Measurements from ENCODE around the gene FCER1A.
"Not testable (repeated sequence)": the region's sequence is repeated elsewhere in the genome, so short reads cannot be mapped to it uniquely, and the experiment has no call there.

Gene FCER1A
- total RNA-seq, result 0 to 4.1 (median 0.44) reads per million in 17 experiments

DNA sequence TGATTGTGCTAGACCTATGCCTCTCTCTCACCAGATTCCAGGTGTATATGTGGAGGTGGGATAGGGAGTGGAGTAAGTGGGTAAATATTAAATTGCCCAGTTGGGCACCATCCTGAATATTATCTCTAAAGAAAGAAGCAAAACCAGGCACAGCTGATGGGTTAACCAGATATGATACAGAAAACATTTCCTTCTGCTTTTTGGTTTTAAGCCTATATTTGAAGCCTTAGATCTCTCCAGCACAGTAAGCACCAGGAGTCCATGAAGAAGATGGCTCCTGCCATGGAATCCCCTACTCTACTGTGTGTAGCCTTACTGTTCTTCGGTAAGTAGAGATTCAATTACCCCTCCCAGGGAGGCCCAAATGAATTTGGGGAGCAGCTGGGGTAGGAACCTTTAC is at the start of gene FCER1A:
TSS of gene FCER1A (plus strand) at position 242 of the 400 bp plus-strand sequence. CDS start at position 271, 29 bp downstream.
- DNase-seq, result peak in 1 of 4 experiments; percentile 42

DNA sequence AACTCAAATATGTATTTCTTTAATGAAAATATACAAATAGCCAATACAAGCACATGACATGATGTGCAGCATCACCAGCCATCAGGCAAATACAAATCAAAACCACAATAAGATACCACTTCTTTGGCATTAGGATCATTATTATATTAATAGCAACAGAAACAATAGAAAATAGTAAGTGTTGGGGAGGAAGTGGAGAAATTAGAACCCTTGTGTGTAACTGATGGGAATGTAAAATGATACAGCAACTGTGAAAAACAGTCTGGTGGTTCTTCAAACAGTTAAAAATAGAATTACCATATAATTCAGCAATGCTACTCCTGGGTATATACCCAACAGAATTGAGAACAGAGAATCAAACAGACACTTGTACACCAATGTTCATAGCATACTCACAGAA is 40.8 kb upstream of the FCER1A start:
- DNase-seq, result no peak

DNA sequence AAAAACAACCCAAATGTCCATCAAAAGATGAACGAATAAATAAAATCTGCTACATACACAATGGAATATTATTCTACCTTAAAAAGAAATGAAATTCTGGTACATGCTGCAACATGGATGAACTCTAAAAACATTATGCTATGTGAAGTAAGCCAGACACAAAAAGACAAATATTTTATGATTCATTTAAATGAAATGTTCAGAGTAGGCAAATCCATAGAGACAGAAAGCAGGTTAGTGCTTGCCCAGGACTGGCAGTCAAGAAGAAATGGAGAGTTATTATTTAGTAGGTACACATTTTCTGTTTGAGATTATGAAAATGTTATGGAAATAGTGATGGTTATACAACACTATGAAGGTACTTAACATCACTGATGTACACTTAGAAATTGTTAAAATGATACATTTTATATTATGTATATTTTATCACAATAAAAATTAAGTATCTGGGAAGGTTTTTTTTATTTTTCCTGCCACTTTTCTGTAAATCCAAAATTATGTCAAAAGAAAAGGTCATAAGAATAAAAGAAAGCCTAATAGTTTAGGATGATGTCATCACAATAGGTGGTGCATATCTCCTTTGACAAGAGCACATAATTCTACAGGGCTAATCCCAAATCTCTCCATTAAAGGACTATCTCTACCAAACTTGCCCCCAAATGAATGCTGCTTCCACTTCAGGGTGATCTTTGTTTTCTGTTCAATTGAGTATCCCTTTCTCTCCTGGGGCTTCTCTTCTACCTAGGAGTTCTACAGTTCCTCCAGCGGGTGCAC is 40.2 kb upstream of the FCER1A start:
- no peak for DNase-seq

DNA sequence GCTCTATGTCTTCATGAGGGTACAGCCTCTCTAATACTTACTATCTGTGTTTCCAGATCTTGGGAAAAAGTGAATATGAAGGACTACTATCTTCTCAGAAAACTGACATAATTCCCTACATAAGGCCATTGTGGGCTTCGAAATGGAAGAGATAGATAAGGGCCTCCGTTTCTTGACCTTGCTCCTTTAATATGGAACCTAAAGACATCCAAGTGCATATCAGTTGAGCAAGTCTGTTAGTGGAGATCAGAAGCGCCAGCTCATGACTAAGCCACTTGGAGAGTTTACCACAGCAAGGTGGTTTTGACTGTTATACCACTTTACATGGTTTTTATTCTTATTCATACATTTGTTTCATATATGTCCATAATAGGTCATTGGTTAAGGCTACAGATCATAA is 35.3 kb upstream of the FCER1A start:
- no peak for DNase-seq

DNA sequence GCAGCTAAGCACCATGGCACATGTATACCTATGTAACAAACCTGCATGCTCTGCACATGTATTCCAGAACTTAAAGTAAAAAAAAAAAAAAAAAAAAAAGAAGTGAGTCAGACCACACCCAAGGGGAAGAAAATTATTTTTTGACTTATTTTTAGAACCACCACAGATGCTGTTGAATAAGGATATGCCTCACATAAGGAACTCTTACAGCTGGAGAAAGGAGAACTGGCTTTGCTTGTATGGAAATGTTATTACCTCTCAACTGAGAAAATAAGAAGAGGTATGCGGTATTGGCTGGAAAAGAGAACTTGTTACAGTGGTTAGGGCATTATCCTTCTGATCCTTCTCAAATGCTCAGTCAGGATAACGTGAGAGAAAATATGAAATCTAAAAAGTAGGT is 27.5 kb upstream of the FCER1A start:
- peak; percentile 17 to 75 (median 50) for DNase-seq

DNA sequence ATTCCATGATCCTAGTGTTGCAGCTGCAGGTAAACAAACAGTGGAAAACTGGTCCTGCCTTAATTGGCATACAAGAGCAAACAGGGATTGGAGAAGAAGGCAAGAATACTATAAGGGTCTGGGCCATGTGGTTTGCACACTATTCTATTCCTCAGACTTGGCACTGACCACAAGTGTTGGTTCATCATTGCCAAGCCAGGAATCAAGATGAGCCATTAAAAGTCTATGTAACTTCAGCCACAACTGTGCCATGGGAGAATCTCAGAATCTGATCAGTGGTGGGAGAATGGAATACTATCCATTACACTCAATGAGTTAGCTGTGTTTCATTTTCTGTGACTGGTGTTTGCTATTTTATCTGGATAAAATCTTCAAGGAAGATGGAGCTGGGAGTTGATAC is 26.2 kb upstream of the FCER1A start:
- DNase-seq, result no peak

DNA sequence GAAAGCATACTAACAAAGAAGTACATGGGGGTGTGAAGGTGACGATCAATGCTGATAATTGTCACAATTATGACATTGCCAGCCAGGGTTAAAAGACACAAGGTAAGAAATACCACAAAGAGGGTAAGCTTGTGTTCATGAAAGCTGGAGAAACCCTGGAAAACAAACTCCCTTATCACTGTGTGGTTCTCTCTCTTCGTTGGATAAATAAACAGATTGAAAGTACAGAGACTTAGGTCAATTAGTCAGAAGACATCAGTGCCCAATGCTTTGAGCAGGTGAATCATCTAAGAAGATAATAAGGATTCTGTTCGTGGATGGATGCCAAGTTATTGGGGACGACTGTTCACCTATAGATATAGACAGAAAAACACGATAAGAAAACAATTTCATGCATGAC is 22.4 kb upstream of the FCER1A start:
- DNase-seq, result no peak

DNA sequence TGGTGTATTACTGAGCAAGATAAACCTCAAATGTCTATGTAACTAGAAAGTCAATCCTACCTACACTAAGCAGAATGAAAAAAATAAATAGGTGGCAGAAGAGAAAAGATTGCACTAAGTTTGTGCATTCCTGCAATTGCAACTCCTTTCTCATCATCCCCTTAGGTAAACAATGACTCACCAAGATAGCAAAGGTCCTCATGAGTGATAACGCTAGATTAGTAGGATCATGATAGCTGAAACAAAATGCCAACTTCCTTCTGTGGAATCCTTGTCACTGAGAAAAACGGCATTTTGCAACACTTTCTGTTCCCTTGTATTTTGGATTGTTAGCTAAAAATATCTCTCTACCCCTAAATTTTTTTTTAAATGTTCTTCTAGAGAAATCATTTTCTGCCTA is 20.0 kb upstream of the FCER1A start:
- peak in 3 of 4 experiments; percentile 15 to 68 (median 63) for DNase-seq

DNA sequence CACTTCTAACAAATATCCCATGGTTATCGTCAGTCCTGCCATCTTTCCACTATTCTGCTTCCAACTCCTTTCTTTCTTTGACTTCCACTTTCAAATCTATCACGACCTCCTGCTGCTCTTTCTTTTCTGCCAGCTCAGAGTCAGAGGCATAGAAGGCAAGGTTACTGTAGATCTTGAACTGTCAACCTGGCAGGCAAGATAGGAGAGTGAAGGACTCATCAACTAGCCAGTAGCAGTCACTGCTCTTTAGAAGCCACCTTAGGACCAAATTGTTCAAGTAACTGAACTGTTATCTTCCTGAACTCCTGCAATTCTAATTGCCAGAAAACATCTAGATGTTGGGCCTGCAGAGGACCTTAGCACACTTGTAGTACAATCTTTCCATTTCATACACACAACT is 13.1 kb upstream of the FCER1A start:
- no peak for DNase-seq

DNA sequence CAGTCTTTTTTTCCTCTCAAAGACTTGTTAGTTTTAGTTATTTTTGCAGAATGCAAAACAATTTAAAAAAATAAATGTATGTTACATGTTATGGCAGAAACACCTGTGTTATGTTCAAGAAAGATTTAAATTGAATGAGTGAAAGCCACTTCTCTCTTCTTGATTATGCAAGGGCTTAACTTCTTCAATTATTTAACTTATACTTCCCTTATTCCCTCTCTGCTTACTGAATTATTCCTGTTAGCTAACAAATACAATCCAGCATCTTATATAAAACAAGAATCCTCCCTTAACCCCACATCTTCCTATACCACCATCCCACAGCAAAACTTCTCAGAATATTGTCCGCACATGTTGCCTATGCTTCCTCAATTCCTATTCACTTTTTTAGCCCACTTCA is 10.7 kb upstream of the FCER1A start:
- peak in 2 of 4 experiments; percentile 53 to 66 for DNase-seq

DNA sequence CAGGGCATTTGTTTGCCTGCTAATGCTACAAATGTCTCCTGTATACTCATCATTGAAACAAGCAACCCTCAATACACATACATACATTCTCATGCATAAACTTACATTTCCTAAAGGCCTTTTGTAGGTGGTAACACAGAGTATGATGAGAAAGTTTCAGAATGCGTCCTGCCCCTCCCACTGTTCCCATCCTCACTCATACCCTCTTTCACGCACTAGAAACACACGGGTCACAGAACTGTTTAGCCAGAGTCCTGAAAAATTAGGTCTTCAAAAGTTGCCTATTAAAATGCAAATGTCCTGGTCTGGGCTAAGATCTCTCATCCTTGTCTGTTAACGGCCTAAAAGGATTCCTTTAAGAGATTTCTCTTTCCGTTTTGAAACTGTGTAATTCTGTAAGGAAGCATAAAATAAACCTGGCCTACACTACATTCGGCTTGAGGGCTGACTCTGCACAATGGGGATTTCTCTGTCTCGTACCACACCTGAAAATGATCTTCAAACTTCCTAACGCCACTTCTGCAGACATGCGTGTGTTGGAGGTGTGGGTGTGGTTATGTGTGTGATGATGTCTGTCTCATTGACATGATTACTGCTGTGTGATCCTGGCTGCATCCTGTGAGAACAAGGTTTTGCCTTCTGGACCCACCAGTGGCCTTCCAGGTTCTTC is 5.3 kb upstream of the FCER1A start:
- no peak for DNase-seq

DNA sequence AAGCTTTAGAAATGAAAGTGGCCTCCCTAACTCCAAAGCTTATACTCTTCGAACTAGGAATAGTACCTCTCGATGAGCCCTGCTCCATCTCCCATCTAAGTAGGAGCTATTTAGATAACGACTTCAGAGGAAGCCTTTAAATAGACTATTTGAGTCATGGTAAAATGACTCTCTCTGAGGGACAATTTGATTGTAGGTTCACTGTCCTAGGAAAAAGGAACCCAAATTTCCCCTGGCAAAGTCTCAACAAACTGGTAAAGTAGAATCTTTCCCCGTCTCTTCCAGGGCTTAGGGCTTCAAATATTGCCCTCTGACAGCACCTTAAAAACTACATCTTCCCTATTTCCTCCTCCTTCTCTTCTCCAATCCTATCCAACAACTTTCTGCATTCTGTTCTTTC is 2.0 kb upstream of the FCER1A start:
- DNase-seq, result peak in 2 of 4 experiments; percentile 4 to 38

DNA sequence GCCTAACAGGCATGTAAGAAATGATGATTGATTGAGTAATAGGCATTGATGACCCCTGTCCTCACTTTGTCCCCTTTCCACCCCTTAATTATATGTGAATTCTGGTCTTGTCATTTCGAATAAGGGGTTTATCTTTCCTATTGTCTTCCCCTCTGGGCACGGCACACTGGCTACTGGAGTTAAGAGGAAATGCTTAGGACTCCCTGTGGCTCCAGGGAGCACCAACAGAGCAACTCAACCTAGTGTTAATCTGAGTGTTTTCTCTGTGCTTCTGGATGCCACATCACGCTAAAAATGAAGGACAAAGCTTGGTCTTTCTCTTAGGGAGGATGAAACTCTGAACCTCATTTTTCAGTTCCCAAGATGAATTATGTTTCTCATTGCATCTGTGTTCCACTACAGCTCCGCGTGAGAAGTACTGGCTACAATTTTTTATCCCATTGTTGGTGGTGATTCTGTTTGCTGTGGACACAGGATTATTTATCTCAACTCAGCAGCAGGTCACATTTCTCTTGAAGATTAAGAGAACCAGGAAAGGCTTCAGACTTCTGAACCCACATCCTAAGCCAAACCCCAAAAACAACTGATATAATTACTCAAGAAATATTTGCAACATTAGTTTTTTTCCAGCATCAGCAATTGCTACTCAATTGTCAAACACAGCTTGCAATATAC is 5.3 kb downstream of the FCER1A start:
- DNase-seq, result no peak

DNA sequence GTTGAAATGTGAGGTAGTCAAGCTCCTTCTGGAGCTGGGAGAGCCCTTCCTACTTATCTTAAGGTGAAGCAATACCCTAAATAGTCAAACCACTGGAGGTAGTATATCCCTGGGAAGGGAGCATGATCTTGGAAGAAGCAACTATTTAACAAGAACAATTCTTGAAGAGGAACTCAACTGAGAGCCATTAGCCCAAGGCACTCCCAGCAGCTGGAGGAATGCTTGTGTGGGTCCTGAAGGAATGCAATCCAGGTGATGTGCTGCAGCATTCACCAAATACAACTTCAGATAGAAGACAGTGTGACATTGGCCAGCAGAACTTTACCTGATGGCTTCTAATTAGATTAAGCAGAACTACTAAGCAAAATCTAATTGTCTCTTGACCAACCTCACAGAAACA is 9.5 kb downstream of the FCER1A start:
- no peak for DNase-seq

DNA sequence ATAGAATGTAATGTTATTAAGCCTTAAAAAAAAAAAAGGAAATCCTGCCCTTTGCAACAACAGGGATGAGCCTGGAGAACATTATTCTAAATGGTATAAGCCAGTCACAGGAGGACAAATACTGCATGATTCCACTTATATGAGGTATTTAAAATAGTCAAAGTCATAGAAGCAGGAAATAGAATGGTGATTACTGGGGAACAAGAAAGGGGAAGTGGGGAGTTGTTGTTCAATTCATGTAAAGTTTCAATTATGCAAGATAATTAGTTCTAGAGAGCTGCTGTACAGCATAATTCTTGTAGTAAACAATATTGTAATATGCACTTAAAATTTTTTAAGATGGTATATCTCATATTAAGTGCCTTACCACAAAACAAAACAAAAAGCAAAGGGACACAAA is 13.2 kb downstream of the FCER1A start:
- peak in 2 of 4 experiments; percentile 70 to 72 for DNase-seq

DNA sequence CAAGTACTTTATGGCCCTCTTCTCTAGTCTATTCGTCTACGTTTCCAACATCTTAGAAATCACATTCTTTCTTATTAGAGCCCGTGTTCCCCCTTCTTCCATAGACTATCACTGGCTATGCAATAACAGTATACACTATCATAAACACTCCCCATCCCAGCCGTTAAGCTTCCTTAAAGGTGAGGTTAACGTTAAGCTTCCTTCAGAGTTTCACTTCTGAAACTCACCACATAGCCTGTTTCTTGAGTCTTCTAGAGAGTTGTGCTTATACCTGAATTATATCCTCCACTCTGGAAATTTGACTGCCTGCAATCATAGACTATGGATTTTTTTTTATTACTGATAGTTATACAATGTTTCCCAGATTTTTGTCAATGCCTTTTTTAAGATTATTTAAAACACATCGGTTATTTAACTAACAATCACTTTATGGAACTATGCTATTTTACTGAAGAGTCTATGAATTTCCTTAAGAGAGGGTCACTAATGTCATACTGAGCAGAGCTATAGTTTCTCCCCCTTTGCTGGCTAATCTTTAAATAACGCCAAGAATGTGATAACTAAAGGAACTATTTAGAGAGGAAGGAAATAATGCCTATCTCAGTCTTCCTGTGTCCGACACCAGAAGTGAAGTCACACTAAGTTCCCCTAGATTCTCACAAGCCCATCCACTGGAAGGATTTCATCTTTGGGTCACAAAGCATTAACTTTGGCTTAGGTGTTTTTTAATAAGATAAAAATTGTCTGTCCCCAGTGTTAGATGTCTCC is 16.8 kb downstream of the FCER1A start:
- DNase-seq, result peak in 2 of 4 experiments; percentile 14 to 31

DNA sequence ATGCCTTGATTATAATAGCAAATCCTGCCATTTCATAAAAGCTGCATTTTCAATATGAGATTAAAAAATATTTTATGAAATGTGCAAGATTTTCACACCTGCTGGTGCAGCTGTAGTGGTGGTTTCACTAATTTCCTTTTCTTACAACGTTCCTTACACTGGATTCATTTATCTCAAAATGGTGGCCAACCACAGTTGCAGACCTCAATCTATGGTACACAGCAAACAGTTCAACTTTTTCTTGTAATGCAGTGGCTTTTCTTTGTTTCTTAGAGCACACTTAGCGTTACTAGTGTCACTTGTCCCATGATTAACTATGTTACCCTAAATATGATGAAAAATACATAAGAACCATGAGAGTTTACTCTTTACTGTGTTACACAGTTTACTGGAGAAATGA is 32.7 kb downstream of the FCER1A start:
- DNase-seq, result no peak

DNA sequence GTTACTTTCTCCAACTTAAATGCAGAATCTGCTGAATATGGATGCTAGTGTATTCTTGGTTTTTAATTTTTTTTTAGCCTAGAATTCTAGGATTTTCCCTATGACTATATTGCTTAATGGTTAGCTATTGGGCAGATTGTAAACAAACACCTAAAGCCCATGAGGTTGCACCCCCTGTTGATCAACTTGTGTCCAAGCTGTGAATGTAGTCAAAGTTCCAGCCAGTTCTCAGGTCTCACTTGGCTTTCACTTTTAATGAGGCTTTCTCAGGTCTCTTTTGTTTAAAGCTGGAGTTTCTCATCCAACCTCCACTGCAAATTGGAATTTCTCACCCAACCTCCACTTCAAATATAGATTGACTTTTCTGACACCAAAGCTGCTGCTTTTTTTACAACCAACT is 35.9 kb downstream of the FCER1A start:
- no peak for DNase-seq

DNA sequence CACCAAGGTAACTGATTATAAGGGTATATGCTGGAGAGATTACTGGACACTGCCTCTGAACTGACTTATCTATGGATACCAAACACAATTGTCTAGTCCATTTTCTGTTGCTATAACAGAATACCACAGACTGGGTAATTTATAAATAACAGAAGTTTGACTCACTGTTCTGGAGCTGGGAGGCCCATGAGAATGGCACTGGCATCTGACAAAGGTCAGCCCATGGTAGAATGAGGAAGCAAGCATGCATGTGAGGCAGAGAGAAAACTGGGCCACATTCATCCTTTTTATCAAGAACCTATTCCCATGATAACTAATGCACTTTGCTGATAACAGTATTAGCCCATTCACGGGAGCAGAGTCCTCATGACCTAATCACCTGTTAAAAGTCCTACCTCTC is 37.4 kb downstream of the FCER1A start:
- DNase-seq, result peak; percentile 65 to 84 (median 74)

DNA sequence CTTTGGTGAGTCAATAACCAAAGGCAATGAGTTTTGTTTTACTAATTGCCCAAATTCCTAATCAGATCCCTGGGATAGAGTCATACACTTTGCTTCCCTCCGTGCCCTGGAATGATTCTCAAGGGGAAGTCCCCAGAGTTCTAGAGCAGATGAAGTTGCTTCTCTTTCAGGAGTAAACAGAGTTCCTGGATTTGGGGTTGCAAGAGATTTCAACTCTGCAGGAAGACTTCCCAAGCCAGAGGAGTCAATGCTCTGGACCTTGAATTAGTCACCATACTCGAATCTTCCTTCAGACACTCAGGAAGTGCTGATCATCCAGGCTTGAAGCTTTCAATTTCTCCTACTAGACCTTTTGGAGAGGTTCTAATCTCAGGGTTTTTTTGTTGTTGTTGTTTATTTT is 39.6 kb downstream of the FCER1A start:
- peak; percentile 11 to 48 (median 40) for DNase-seq

DNA sequence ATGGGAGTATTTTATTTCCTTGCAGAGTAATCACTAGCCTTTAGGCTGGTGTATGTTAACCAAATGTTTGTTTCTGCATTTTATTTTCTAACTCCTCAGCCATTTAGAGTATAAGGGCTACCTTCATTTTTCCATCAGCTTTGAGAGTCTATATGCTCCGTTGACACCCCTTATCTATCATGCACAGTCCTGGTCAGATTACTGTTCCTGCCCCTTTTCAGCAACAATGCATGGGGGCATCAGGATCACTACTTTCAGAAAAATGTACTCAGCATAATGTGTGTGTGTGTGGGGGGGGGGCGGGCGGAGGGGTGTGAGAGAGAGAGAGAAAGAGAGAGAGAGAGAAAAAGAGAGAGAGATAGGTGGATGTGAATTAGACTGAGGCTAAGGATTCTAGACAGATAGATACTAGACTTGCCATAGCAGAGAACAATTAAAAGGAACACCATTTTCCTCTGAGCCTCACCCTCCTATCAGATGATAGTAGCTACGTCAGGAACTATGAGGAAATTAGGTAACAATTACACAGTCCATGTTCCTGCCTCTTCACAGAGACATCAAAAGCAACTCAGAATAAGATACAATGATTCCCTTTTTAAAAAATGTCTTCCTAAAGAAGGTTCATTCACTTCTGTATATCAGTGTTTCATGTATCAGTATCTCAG is 40.8 kb downstream of the FCER1A start:
- DNase-seq, result peak in 3 of 4 experiments; percentile 3 to 35 (median 25)

DNA sequence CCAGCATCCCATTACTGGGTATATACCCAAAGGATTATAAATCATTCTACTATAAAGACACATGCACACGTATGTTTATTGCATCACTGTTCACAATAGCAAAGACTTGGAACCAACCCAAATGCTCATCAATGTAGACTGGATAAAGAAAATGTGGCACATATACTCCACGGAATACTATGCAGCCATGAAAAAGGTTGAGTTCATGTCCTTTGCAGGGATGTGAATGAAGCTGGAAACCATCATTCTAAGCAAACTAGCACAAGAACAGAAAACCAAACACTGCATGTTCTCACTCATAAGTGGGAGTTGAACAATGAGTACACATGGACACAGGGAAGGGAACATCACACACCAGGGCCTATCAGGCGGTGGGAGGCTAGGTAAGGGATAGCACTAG is 47.2 kb downstream of the FCER1A start:
- DNase-seq, result not testable (repeated sequence)
